ENCODE measurements around the gene MOK. TPM values are rescaled to one million over a fixed set of nuclear protein-coding genes. Genes with fewer than 3 reads are reported as not detected.

Gene MOK
- total RNA-seq, 4 donors from 2014 or later = 27.6 to 29.3 (median 28.8) TPM

DNA sequence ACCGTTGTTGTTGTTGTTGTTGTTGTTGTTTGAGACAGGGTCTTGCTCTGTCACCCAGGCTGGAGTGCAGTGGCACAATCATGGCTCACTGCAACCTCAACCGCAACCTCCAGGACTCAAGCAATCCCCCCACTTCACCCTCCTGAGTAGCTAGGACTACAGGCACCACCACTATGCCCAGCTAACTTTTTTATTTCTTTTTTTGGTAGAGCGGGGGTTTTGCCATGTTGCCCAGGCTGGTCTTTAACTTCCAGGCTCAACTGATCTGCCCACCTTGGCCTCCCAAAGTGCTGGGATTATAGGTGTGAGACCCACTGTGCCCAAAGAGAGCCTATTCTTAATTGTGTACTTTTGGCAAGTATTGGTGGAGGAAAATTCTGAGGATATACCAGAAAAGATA lies 25.7 kb downstream of the MOK start:
- H3K27ac ChIP-seq = no peak overlapping the region
- no peaks in the 10 kb centered on the region for H3K4me1 ChIP-seq
- 90 to 91% methylated on average over 3 of the region's 3 CpGs for WGBS, 2 donors
- peaks cover 0 to 58% (median 0%) of the 10 kb centered on the region in 3 donors for H3K36me3 ChIP-seq
- H3K27me3 ChIP-seq = no peaks in the 10 kb centered on the region
- H3K4me3 ChIP-seq = no peak overlapping the region
- no peaks in the 10 kb centered on the region for H3K9me3 ChIP-seq
- no peak for TF ChIP-seq EP300 (IDR thresholded peaks at IDR 0.05)
- TF ChIP-seq POLR2A (IDR thresholded peaks at IDR 0.05) = no peak
- TF ChIP-seq, protein P1, sequence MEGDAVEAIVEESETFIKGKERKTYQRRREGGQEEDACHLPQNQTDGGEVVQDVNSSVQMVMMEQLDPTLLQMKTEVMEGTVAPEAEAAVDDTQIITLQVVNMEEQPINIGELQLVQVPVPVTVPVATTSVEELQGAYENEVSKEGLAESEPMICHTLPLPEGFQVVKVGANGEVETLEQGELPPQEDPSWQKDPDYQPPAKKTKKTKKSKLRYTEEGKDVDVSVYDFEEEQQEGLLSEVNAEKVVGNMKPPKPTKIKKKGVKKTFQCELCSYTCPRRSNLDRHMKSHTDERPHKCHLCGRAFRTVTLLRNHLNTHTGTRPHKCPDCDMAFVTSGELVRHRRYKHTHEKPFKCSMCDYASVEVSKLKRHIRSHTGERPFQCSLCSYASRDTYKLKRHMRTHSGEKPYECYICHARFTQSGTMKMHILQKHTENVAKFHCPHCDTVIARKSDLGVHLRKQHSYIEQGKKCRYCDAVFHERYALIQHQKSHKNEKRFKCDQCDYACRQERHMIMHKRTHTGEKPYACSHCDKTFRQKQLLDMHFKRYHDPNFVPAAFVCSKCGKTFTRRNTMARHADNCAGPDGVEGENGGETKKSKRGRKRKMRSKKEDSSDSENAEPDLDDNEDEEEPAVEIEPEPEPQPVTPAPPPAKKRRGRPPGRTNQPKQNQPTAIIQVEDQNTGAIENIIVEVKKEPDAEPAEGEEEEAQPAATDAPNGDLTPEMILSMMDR (IDR thresholded peaks at IDR 0.05) = no peak
- no peak for DNase-seq (ENCODE audit: low spot score in 2 of 2)

- H3K27ac ChIP-seq = no peak overlapping the region
- H3K4me3 ChIP-seq = no peak overlapping the region
- H3K9me3 ChIP-seq = no peaks in the 10 kb centered on the region
- DNase-seq (ENCODE audit: low spot score in 2 of 2) = no peak
- TF ChIP-seq, protein P1 (IDR thresholded peaks at IDR 0.05) = no peak
- TF ChIP-seq POLR2A (IDR thresholded peaks at IDR 0.05) = no peak
- TF ChIP-seq EP300 (IDR thresholded peaks at IDR 0.05) = no peak
- 88 to 90% methylated on average over 6 of the region's 6 CpGs for WGBS, 2 donors
- peaks cover 0 to 58% (median 0%) of the 10 kb centered on the region in 3 donors for H3K36me3 ChIP-seq
- no peaks in the 10 kb centered on the region for H3K4me1 ChIP-seq
- no peaks in the 10 kb centered on the region for H3K27me3 ChIP-seq
These were observed 26.4 kb downstream of the MOK start for GRCh38 chr14:102278631-102278935.

- no peaks in the 10 kb centered on the region for H3K4me1 ChIP-seq
- WGBS, 2 donors = 71% methylated on average over 7 of the region's 7 CpGs
- peaks cover 0 to 57% (median 0%) of the 10 kb centered on the region in 3 donors for H3K36me3 ChIP-seq
- no peak overlapping the region for H3K4me3 ChIP-seq
- H3K27ac ChIP-seq = no peak overlapping the region
- no peaks in the 10 kb centered on the region for H3K9me3 ChIP-seq
- no peak for DNase-seq (ENCODE audit: low spot score in 2 of 2)
- TF ChIP-seq POLR2A (IDR thresholded peaks at IDR 0.05) (no peak), EP300 (IDR thresholded peaks at IDR 0.05) (no peak)
- TF ChIP-seq, protein P1 (IDR thresholded peaks at IDR 0.05) = no peak
- H3K27me3 ChIP-seq = no peaks in the 10 kb centered on the region
These were observed 26.9 kb downstream of the MOK start for GRCh38 chr14:102277874-102278630.

DNA sequence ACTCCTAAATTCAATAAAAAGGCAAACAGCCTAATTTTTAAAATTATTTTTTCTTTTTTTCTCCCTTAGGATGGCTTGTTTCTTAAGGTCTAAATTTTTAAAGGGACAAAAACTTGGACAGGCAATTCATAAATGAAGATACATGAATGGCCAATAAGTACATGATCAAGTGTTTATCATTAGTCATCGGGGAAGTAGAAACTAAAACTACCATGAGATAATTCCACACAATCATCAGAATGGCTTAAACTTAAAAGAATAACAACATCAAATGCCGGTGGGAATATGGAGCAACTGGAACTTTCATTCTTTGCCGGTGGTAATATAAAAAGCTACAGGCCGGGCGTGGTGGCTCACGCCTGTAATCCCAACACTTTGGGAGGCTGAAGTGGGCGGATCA lies 29.1 kb downstream of the MOK start:
- 94 to 95% methylated on average over 7 of the region's 7 CpGs for WGBS, 2 donors
- DNase-seq (ENCODE audit: low spot score in 2 of 2) = no peak
- Histone ChIP-seq H3K27me3 (no peaks in the 10 kb centered on the region), H3K4me1 (no peaks in the 10 kb centered on the region), H3K36me3 (peaks cover 0 to 37% (median 0%) of the 10 kb centered on the region in 3 donors), H3K9me3 (no peaks in the 10 kb centered on the region), H3K27ac (no peak overlapping the region), H3K4me3 (no peak overlapping the region)
- TF ChIP-seq EP300 (IDR thresholded peaks at IDR 0.05) = no peak
- TF ChIP-seq, protein P1 (IDR thresholded peaks at IDR 0.05) = no peak
- TF ChIP-seq POLR2A (IDR thresholded peaks at IDR 0.05) = no peak

DNA sequence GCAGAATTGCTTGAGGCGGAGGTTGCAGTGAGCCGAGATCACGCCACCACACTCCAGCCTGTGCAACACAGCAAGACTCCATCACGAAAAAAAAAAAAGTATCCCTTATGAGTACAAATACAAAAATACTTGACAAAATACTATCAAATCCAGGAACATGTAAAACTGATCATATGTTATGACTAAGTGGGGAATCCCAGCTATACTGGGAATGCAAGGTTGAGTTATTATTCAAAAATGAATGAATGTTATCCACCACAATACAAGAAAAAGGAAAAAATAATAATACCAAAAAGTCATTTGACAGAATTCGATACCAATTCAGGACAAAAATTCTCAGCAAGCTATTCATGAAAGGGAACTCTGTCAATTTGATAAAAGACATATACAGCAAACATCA lies 32.6 kb downstream of the MOK start:
- Histone ChIP-seq H3K27ac (no peak overlapping the region), H3K4me3 (no peak overlapping the region), H3K27me3 (no peaks in the 10 kb centered on the region), H3K4me1 (no peaks in the 10 kb centered on the region), H3K36me3 (peaks cover 0 to 9% (median 0%) of the 10 kb centered on the region in 3 donors), H3K9me3 (no peaks in the 10 kb centered on the region)
- no peak for DNase-seq (ENCODE audit: low spot score in 2 of 2)
- 89 to 91% methylated on average over 5 of the region's 5 CpGs for WGBS, 2 donors
- TF ChIP-seq, protein P1 (IDR thresholded peaks at IDR 0.05) = no peak
- TF ChIP-seq POLR2A (IDR thresholded peaks at IDR 0.05) = no peak
- TF ChIP-seq EP300 (IDR thresholded peaks at IDR 0.05) = no peak

Measured in tibial nerve (tissue), 4 donors.